Hepatocyte (in vitro differentiated cells): ENCODE results near the gene MYO5A. TPM values are rescaled to one million over a fixed set of nuclear protein-coding genes. Genes with fewer than 3 reads are reported as not detected.

Experiments
- DNase-seq: peaks from one replicate; pipeline ENCODE4 v3.0.0-alpha.2; 2016; ENCODE audit warnings: low spot score
- H2AFZ ChIP-seq: fragments of 200-600 bp; sonication (generic); 2 replicates; pipeline ENCODE4 v1.6.0; 2016; ENCODE audit warnings: antibody characterized with exemption, mild to moderate bottlenecking
- H3K27ac ChIP-seq: fragments of 200-600 bp; sonication (generic); 2 replicates; pipeline ENCODE4 v1.5.1; 2016; ENCODE audit warnings: mild to moderate bottlenecking
- H3K27me3 ChIP-seq: fragments of 200-600 bp; sonication (generic); 2 replicates; pipeline ENCODE4 v1.6.1; 2016
- H3K36me3 ChIP-seq: fragments of 200-600 bp; sonication (generic); replicated peaks from 2 replicates; pipeline ENCODE4 v1.5.1; 2016; ENCODE audit warnings: low read depth; ENCODE audit not compliant: insufficient read depth
- H3K4me1 ChIP-seq: fragments of 200-600 bp; sonication (generic); 2 replicates; pipeline ENCODE4 v1.5.1; 2016; ENCODE audit warnings: mild to moderate bottlenecking, moderate library complexity; ENCODE audit not compliant: insufficient read depth
- H3K4me2 ChIP-seq: fragments of 200-600 bp; sonication (generic); 2 replicates; pipeline ENCODE4 v1.6.0; 2016
- H3K4me3 ChIP-seq: fragments of 200-600 bp; sonication (generic); 2 replicates; pipeline ENCODE4 v1.5.1; 2016; ENCODE audit warnings: mild to moderate bottlenecking
- H3K79me2 ChIP-seq: fragments of 200-600 bp; sonication (generic); 2 replicates; pipeline ENCODE4 v1.6.0; 2017; ENCODE audit warnings: mild to moderate bottlenecking
- H3K9me2 ChIP-seq: fragments of 200-600 bp; sonication (generic); replicated peaks from 2 replicates; pipeline ENCODE4 v1.6.0; 2017; ENCODE audit warnings: mild to moderate bottlenecking; ENCODE audit not compliant: insufficient read depth
- H3K9me3 ChIP-seq: fragments of 200-600 bp; sonication (generic); 2 replicates; pipeline ENCODE4 v1.5.1; 2016; ENCODE audit warnings: low read depth, mild to moderate bottlenecking
- H4K20me1 ChIP-seq: fragments of 200-600 bp; sonication (generic); 2 replicates; pipeline ENCODE4 v1.6.0; 2016; ENCODE audit warnings: mild to moderate bottlenecking; ENCODE audit not compliant: insufficient read depth, poor library complexity, severe bottlenecking
- EZH2 ChIP-seq: fragments of 200-600 bp; sonication (generic); IDR thresholded peaks from 2 replicates; pipeline ENCODE4 v1.6.1; 2016; ENCODE audit warnings: antibody characterized with exemption, mild to moderate bottlenecking, borderline replicate concordance
- EZH2phosphoT487 ChIP-seq: fragments of 200-600 bp; sonication (generic); IDR thresholded peaks from one replicate; pipeline ENCODE4 v1.6.1; 2018; ENCODE audit warnings: antibody characterized with exemption, mild to moderate bottlenecking, low read depth, moderate library complexity; ENCODE audit not compliant: unreplicated experiment, severe bottlenecking
- WGBS: methylation state at CpG from one replicate; pipeline ENCODE4 v1.1.6; 2016; ENCODE audit warnings: low lambda C conversion rate; ENCODE audit errors: missing lambda C conversion rate; 5-methylcytosine and 5-hydroxymethylcytosine counted together
- polyA plus RNA-seq: library from polyadenylated mRNA; unstranded; fragments of >200 nt; fragmentation: Nextera tagmentation; extraction: Ambion mirVana; gene quantifications from 2 replicates; pipeline ENCODE4 v1.2.1, GENCODE V29; 2016
- total RNA-seq: library from RNA; depleted of rRNA; stranded (reverse); fragments of >200 nt; gene quantifications from 2 replicates; pipeline ENCODE4 v1.2.3, GENCODE V29; 2014
- TF ChIP-seq, protein P1 (sequence below): fragments of 200-600 bp; sonication (generic); IDR thresholded peaks from 2 replicates; pipeline ENCODE4 v1.5.1; 2016; ENCODE audit warnings: antibody characterized with exemption, mild to moderate bottlenecking; ENCODE audit not compliant: poor library complexity

MYO5A gene
- total and polyA plus RNA-seq, 2 experiments from 2014 or later: 3.7 to 14.8 TPM

DNA sequence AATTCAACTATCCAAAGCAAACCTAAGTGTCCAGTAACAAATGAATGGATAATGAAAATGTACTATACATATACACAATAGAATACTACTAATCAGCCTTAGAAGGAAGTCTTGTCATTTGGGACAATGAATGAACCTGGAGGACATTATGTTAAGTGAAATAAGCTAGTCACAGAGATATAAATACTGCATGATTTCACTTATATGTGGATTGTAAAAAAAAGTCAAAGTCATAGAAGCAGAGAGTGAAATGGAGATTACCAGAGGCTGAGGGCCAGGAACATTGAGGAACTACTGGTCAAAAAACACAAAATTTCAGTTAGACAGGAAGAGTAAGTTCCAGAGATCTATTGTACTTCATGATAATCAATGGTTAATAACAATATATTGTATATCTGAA, 33.6 kb downstream of the MYO5A start:
- no peaks in the 10 kb centered on the region for H4K20me1 ChIP-seq
- no peak overlapping the region for H2AFZ ChIP-seq
- H3K27ac ChIP-seq: no peak overlapping the region
- no peaks in the 10 kb centered on the region for H3K27me3 ChIP-seq
- no peak overlapping the region for H3K4me2 ChIP-seq
- no peak overlapping the region for H3K4me3 ChIP-seq
- H3K9me2 ChIP-seq: no peaks in the 10 kb centered on the region
- TF ChIP-seq, protein P1, sequence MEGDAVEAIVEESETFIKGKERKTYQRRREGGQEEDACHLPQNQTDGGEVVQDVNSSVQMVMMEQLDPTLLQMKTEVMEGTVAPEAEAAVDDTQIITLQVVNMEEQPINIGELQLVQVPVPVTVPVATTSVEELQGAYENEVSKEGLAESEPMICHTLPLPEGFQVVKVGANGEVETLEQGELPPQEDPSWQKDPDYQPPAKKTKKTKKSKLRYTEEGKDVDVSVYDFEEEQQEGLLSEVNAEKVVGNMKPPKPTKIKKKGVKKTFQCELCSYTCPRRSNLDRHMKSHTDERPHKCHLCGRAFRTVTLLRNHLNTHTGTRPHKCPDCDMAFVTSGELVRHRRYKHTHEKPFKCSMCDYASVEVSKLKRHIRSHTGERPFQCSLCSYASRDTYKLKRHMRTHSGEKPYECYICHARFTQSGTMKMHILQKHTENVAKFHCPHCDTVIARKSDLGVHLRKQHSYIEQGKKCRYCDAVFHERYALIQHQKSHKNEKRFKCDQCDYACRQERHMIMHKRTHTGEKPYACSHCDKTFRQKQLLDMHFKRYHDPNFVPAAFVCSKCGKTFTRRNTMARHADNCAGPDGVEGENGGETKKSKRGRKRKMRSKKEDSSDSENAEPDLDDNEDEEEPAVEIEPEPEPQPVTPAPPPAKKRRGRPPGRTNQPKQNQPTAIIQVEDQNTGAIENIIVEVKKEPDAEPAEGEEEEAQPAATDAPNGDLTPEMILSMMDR: no peak
- TF ChIP-seq EZH2 (no peak), EZH2phosphoT487 (no peak)
- H3K36me3 ChIP-seq: no peaks in the 10 kb centered on the region
- peaks cover 3% of the 10 kb centered on the region for H3K79me2 ChIP-seq
- no peaks in the 10 kb centered on the region for H3K9me3 ChIP-seq
- no peak for DNase-seq
- H3K4me1 ChIP-seq: peaks cover 4% of the 10 kb centered on the region

GRCh38 chr15:52493968-52494367, 34.7 kb downstream of the MYO5A start:
- H3K36me3 ChIP-seq: no peaks in the 10 kb centered on the region
- H2AFZ ChIP-seq: no peak overlapping the region
- TF ChIP-seq EZH2 (no peak), EZH2phosphoT487 (no peak)
- TF ChIP-seq, protein P1: no peak
- peaks cover 3% of the 10 kb centered on the region for H3K79me2 ChIP-seq
- no peak overlapping the region for H3K4me2 ChIP-seq
- H3K4me3 ChIP-seq: no peak overlapping the region
- no peaks in the 10 kb centered on the region for H4K20me1 ChIP-seq
- H3K4me1 ChIP-seq: peaks cover 4% of the 10 kb centered on the region
- H3K9me2 ChIP-seq: no peaks in the 10 kb centered on the region
- 91% methylated on average over 3 of the region's 3 CpGs for WGBS
- no peaks in the 10 kb centered on the region for H3K27me3 ChIP-seq
- H3K27ac ChIP-seq: no peak overlapping the region
- no peak for DNase-seq
- H3K9me3 ChIP-seq: no peaks in the 10 kb centered on the region

- H3K27ac ChIP-seq: no peak overlapping the region
- no peak for DNase-seq
- WGBS: 68% methylated on average over 4 of the region's 4 CpGs
These were observed 36.5 kb downstream of the MYO5A start for GRCh38 chr15:52492132-52492531.

More at GRCh38 chr15:52492132-52492531, 36.5 kb downstream of the MYO5A start:
- TF ChIP-seq EZH2: no peak
- no peak for TF ChIP-seq EZH2phosphoT487
- TF ChIP-seq, protein P1: no peak
- no peaks in the 10 kb centered on the region for H3K27me3 ChIP-seq
- H3K9me2 ChIP-seq: no peaks in the 10 kb centered on the region
- H3K4me2 ChIP-seq: no peak overlapping the region
- no peak overlapping the region for H3K4me3 ChIP-seq
- no peaks in the 10 kb centered on the region for H4K20me1 ChIP-seq
- no peak overlapping the region for H2AFZ ChIP-seq
- H3K4me1 ChIP-seq: peaks cover 4% of the 10 kb centered on the region
- no peaks in the 10 kb centered on the region for H3K9me3 ChIP-seq
- H3K79me2 ChIP-seq: peaks cover 3% of the 10 kb centered on the region
- no peaks in the 10 kb centered on the region for H3K36me3 ChIP-seq
